ENCODE measurements around the gene TTC24. TPM values are rescaled to one million over a fixed set of nuclear protein-coding genes. Genes with fewer than 3 reads are reported as not detected.

Gene TTC24
- total and polyA plus RNA-seq, 10 of the 15 experiments (the other 5 are each of a cell fraction or from before 2014, with no cell fraction given), result 0.05 to 6.4 (median 2.9) TPM; not detected in 1

GRCh38 chr1:156608981-156609380 is 29.5 kb downstream of the TTC24 start:
- WGBS (ENCODE audit: insufficient coverage, insufficient replicate concordance, low lambda C conversion rate, missing lambda C conversion rate), result 25% methylated on average over 6 of the region's 6 CpGs
- RAD21 ChIA-PET (ENCODE audit: unreplicated experiment), result interaction anchor here (0.6 to 2.1 kb wide), 19 partner anchors 9 to 223 kb away, joined by 3 to 11 read pairs (median 4); partner anchors contain the start of genes MEF2D and NAXE
- intact Hi-C loops (cut with micrococcal nuclease; ENCODE audit: unreplicated experiment) (loop anchor here (1.0 to 10.0 kb wide), 4 partner anchors 25 to 224 kb away; no protein-coding TSS in a partner anchor), in situ Hi-C loops (cut with MboI) (loop anchor here (5.0 to 10.0 kb wide), 2 partner anchors 154 to 222 kb away; no protein-coding TSS in a partner anchor)
- FAIRE-seq (peak; percentile 54), DNase-seq (ENCODE audit: low read depth, low spot score) (no peak), ATAC-seq (peak; percentile 94)
- H3K27me3 ChIP-seq (replicated peaks in 1 of 2; ENCODE audit: control insufficient read depth in 2 of 2, insufficient read depth in 2 of 2, low read length in 1 of 2), result peaks cover 0 to 3% of the 10 kb centered on the region in 2 experiments; a peak in 2 of 4 replicates
- H4K20me1 ChIP-seq (ENCODE audit: control insufficient read depth, insufficient read depth), result no peaks in the 10 kb centered on the region
- H3K4me3 ChIP-seq, result no peak overlapping the region
- CTCF ChIA-PET, result interaction anchor here (0.6 to 2.1 kb wide), 34 partner anchors 8 to 250 kb away, joined by 3 to 40 read pairs (median 5); partner anchors contain the start of genes HAPLN2, NAXE and TTC24
- TF ChIP-seq YY1 (IDR thresholded peaks at IDR 0.05; ENCODE audit: low read depth, low read length) (peak; percentile 46; the same call in 1 of the 2 replicates), RAD21 (IDR thresholded peaks at IDR 0.05; ENCODE audit: insufficient read depth, low read depth, low read length) (peak; percentile 77), FOS (IDR thresholded peaks at IDR 0.05; ENCODE audit: borderline replicate concordance, extremely low read depth, insufficient read length) (no peak), BHLHE40 (IDR thresholded peaks at IDR 0.05; ENCODE audit: borderline replicate concordance in 1 of 2, low read depth in 2 of 2, low read length in 1 of 2) (no peak), SIN3A (IDR thresholded peaks at IDR 0.05; ENCODE audit: low read depth, low read length) (no peak), NFXL1 (IDR thresholded peaks at IDR 0.05; ENCODE audit: borderline replicate concordance) (no peak), EED (IDR thresholded peaks at IDR 0.05; ENCODE audit: low read depth) (no peak), IKZF2 (IDR thresholded peaks at IDR 0.05) (no peak), MYC (IDR thresholded peaks at IDR 0.05; ENCODE audit: insufficient read depth, insufficient read length, insufficient replicate concordance, low read length, severe bottlenecking) (no peak), MLLT1 (IDR thresholded peaks at IDR 0.05) (no peak), TCF12 (IDR thresholded peaks at IDR 0.05; ENCODE audit: low read depth, low read length) (0 out of 2 replicates have a peak, but pooled peaks have one; percentile 35), SMC3 (IDR thresholded peaks at IDR 0.05; ENCODE audit: borderline replicate concordance, low read length) (peak; percentile 84), SREBF2 (IDR thresholded peaks at IDR 0.05; ENCODE audit: low read length) (no peak)
- TF ChIP-seq, protein P1, sequence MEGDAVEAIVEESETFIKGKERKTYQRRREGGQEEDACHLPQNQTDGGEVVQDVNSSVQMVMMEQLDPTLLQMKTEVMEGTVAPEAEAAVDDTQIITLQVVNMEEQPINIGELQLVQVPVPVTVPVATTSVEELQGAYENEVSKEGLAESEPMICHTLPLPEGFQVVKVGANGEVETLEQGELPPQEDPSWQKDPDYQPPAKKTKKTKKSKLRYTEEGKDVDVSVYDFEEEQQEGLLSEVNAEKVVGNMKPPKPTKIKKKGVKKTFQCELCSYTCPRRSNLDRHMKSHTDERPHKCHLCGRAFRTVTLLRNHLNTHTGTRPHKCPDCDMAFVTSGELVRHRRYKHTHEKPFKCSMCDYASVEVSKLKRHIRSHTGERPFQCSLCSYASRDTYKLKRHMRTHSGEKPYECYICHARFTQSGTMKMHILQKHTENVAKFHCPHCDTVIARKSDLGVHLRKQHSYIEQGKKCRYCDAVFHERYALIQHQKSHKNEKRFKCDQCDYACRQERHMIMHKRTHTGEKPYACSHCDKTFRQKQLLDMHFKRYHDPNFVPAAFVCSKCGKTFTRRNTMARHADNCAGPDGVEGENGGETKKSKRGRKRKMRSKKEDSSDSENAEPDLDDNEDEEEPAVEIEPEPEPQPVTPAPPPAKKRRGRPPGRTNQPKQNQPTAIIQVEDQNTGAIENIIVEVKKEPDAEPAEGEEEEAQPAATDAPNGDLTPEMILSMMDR (IDR thresholded peaks at IDR 0.05 in 2 of 3, conservative IDR thresholded peaks at IDR 0.05 in 1 of 3; ENCODE audit: control insufficient read depth in 2 of 3, extremely low read depth in 1 of 3, insufficient read depth in 1 of 3, low read depth in 3 of 3, low read length in 3 of 3), result peak; percentile 72 to 81 (median 72)
- TF ChIP-seq, protein P2, sequence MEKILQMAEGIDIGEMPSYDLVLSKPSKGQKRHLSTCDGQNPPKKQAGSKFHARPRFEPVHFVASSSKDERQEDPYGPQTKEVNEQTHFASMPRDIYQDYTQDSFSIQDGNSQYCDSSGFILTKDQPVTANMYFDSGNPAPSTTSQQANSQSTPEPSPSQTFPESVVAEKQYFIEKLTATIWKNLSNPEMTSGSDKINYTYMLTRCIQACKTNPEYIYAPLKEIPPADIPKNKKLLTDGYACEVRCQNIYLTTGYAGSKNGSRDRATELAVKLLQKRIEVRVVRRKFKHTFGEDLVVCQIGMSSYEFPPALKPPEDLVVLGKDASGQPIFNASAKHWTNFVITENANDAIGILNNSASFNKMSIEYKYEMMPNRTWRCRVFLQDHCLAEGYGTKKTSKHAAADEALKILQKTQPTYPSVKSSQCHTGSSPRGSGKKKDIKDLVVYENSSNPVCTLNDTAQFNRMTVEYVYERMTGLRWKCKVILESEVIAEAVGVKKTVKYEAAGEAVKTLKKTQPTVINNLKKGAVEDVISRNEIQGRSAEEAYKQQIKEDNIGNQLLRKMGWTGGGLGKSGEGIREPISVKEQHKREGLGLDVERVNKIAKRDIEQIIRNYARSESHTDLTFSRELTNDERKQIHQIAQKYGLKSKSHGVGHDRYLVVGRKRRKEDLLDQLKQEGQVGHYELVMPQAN (conservative IDR thresholded peaks at IDR 0.05), result no peak
- BruUV-seq (replicated peaks), result no TSS peak
- H3K9ac ChIP-seq (ENCODE audit: control insufficient read depth, insufficient read depth, low read length), result no peak overlapping the region
- H2AFZ ChIP-seq (ENCODE audit: control insufficient read depth, low read depth, low read length), result no peak overlapping the region
- no peaks in the 10 kb centered on the region for H3K36me3 ChIP-seq (ENCODE audit: control insufficient read depth in 2 of 2, insufficient read depth in 2 of 2, low read length in 1 of 2)
- H3K27ac ChIP-seq (ENCODE audit: control insufficient read depth, insufficient read depth), result no peak overlapping the region
- no peak overlapping the region for H3K4me2 ChIP-seq (ENCODE audit: control insufficient read depth, insufficient read depth)
- no peaks in the 10 kb centered on the region for H3K79me2 ChIP-seq (ENCODE audit: control insufficient read depth, insufficient read depth, low read length)
- H3K9me3 ChIP-seq (replicated peaks; ENCODE audit: control insufficient read depth, insufficient read depth, low read length), result no peaks in the 10 kb centered on the region
- SMC1A ChIA-PET (ENCODE audit: uncharacterized antibody, unreplicated experiment), result interaction anchor here (1.0 to 2.1 kb wide), 11 partner anchors 16 to 223 kb away, joined by 3 to 23 read pairs (median 8); partner anchors contain the start of gene NAXE
- POLR2A ChIA-PET, result no interaction called here
- 0 out of 2 replicates have a peak, but pooled peaks cover 4% of the 10 kb centered on the region for H3K4me1 ChIP-seq (ENCODE audit: control insufficient read depth, insufficient read depth, low read length)

Measured in GM12878 (cell line).